Stimulated activated CD8-positive, alpha-beta memory T cell treated with anti-CD3 and anti-CD28 coated beads, Interleukin-4, amount 100 ng/mL, for 48 hours (primary cell): Measurements from ENCODE around the gene FBXO3.
"Not testable (repeated sequence)": the region's sequence is repeated elsewhere in the genome, so short reads cannot be mapped to it uniquely, and the experiment has no call there.

Experiments used
- DNase-seq: peaks from one replicate; pipeline ENCODE4 v3.0.0-alpha.2; 2020

Gene FBXO3, protein sequence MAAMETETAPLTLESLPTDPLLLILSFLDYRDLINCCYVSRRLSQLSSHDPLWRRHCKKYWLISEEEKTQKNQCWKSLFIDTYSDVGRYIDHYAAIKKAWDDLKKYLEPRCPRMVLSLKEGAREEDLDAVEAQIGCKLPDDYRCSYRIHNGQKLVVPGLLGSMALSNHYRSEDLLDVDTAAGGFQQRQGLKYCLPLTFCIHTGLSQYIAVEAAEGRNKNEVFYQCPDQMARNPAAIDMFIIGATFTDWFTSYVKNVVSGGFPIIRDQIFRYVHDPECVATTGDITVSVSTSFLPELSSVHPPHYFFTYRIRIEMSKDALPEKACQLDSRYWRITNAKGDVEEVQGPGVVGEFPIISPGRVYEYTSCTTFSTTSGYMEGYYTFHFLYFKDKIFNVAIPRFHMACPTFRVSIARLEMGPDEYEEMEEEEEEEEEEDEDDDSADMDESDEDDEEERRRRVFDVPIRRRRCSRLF

GRCh38 chr11:33773987-33774735 is at the start of gene FBXO3:
Gene FBXO3 (minus strand): TSS chr11:33774520. CDS start chr11:33774497, 23 bp downstream.
- peak; percentile 80 for DNase-seq

DNA sequence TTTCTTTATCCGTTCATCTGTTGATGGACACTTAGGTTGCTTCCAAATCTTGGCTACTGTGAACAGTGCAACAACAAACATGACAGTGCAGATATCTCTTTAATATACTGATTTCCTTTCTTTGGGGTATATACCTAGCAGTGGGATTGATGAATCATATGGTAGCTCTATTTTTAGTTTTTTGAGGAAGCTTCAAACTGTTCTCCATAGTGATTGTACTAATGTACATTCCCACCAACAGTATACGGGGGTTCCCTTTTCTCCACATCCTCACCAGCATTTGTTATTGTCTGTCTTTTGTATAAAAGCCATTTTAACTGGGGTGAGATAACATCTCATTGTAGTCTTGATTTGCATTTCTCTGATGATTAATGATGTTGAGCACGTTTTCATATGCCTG is 48.7 kb upstream of the FBXO3 start:
- DNase-seq: not testable (repeated sequence)

GRCh38 chr11:33819278-33820035 is 45.1 kb upstream of the FBXO3 start:
- no peak for DNase-seq

GRCh38 chr11:33808228-33808828 is 34.0 kb upstream of the FBXO3 start:
- DNase-seq: peak; percentile 97

GRCh38 chr11:33804471-33804870 is 30.2 kb upstream of the FBXO3 start:
- DNase-seq: no peak

GRCh38 chr11:33802194-33802950 is 28.1 kb upstream of the FBXO3 start:
- peak; percentile 47 for DNase-seq

- no peak for DNase-seq
Measured at GRCh38 chr11:33801821-33802193, 27.5 kb upstream of the FBXO3 start.

GRCh38 chr11:33797879-33798278 is 23.6 kb upstream of the FBXO3 start:
- no peak for DNase-seq

DNA sequence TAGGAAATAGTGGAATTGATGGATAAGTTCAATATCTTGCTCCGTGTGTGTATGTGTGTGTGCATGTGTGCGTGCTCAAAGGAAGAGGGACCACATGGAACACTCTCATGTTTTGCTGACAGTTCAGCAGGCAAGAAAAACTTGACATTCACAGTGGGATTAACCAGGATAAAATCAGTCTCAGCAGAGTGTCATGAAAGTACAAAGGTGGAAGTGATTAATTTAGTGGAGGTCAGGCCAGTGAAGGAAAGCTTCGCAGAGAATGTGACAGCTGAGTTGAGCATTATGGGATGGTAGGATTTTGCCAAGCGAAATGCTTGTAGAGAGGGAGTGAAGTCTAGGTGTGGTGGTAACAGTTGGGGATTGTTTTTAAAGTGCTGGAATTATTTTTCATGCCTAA is 15.7 kb upstream of the FBXO3 start:
- DNase-seq: no peak

DNA sequence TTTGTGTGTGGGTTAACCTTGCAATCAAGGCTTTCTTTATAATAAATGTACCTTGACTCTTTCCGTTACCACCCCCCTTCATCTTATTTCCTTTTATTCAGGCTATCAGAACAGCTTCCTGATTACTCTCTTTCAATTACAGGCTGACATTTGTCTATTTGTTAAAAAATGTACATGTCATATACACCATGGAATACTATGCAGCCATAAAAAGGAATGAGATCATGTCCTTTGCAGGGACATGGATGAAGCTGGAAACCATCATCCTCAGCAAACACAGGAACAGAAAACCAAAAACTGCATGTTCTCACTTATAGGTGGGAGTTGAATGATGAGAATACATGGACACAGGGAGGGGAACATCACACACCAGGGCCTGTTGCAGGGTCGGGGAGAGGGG is 13.8 kb upstream of the FBXO3 start:
- DNase-seq: not testable (repeated sequence)

- no peak for DNase-seq
Measured at GRCh38 chr11:33787076-33787475, 12.8 kb upstream of the FBXO3 start.

DNA sequence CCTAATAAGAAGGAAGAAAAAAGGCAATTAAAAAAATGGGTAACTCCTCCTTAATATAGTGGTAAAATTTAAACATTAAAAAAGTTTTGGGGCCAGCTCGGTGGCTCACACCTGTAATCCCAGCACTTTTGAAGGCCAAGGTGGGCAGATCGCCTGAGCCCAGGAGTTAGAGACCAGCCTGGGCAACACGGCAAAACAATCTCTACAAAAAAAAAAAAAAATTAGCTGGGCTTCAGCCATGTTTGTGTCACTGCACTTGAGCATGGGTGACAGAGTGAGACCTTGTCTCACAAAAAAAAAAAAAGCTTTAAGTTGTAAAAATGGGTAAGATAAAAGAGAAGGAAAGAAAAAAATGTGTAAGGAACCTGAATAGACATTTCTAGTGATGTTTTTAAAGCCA is 11.3 kb upstream of the FBXO3 start:
- DNase-seq: no peak

GRCh38 chr11:33779849-33780528 is 5.7 kb upstream of the FBXO3 start:
- DNase-seq: no peak

- no peak for DNase-seq
Measured at GRCh38 chr11:33778675-33779074, 4.4 kb upstream of the FBXO3 start.

- DNase-seq: no peak
Measured at GRCh38 chr11:33777906-33778305, 3.6 kb upstream of the FBXO3 start.

DNA sequence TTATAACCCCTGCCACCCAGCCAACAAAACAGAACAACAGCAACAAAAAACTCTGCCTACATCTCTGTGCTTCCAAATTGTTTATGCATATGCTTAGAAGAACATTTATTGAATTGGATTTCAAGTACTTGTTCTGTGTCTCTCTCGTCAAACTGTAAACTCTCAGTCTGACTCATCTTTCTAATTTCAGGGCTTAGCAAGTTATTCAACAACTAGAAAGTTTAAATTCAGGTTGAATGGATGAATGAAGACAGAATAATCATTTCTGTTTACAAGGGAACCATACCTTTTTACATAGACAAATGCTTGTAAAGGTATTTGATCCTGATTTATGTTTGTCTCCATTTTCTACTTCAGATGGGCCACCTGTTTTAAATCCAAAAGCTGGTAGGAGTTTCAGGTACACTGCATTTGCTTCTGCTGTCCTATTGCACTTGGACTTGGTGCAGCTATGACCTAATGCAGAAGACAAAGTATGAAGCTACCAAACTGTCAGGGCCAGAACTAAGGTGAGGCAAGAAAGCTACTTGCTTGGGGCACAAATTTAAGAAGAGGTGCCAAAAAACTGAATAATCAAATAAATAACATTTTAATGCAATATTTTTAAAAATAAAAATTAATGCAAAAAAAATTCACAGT is 1.6 kb upstream of the FBXO3 start:
- no peak for DNase-seq

DNA sequence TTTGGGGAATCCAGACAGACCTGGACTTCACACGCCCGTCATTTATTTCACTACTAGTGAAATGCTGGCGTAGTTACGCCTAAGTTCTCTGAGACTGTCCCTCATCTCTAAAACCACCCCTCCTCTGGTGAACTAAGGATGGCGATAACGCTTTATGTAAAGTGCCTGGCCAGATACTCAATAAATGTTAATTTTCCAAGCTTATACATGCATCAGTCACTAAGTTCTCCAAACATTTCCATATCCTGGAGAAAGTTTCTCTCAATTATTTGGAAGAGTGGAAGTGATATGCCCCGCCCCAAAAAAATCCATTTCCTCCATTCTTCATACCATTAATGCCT is 1.1 kb upstream of the FBXO3 start:
- DNase-seq: no peak

- DNase-seq: no peak
Measured at GRCh38 chr11:33774736-33775466, 581 bp upstream of the FBXO3 start.

DNA sequence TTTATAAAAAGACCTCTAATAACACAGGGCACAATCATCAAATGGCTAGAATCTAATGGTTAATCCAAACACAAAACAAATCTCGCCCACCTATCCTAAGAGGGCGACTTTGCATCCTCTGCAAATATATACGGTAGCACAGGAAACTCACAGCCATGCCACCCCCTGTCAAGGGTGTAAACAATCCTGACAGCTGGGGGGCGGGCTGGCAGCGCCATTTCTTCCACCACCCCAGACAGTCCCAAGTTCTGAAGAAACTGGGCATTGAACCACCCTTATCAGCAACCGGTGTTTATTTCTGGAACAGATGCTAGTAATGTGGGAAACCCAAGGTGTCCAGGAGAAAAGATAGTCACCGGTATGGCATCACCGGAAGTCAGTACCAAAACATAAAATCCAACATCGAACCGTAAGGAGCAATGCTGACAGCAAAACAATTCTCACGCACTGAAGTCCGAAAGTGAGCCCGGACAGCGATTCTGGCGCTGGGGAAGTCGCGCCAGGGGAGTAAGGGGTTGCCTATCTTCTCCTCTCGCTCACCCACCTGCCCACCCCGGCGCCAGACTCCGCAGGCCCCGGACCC is 825 bp downstream of the FBXO3 start:
- peak; percentile 46 for DNase-seq

DNA sequence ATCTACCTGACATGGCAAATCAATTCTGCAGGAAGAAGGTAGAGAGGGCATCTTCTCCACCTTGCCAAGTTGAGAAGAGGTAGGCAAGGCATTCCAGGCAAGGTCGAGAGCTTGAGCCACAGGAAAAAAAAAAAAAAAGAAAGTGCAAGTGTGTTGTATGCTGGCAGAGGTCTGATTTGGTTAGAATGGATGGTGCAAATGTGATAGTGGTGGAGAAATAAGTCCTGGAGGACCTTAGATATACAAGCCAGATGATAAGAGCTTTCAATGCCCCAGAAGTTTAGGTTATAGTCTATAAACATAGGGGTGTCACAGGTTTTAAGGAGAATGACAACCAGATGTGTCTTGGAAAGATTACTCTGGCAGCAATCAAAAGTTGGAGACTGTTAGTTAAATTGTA is 1.4 kb downstream of the FBXO3 start:
- no peak for DNase-seq
